Stimulated activated CD4-positive, alpha-beta T cell treated with anti-CD3 and anti-CD28 coated beads, TNF-alpha, amount 100 ng/mL, for 48 hours (primary cell): ENCODE measurements around the gene NBEAL2.

Source experiments
- DNase-seq, 3 donors: peaks; one replicate each; pipeline ENCODE4 v3.0.0-alpha.2; 2020; ENCODE audit warnings: low read depth in 3 of 3

Gene NBEAL2

DNA sequence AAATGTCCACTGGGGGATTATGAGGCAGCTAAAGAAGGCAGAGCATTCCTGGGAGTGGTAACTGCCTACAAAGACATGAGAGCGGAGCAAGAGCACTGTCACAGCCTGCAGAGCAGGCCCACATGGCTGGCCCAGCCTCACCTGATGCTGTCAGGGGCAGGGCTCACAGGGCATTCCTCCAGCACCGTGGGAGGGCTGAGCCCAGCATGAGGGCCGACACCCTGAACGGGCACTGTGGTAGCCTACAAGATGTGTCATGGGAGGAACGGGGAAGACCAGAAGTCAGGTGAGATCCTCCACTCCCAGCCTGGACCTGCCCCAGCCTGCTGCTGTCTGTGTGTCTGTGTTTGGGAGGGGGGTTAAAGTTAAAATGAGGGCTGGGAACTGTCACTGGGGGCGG, 33.0 kb upstream of the NBEAL2 start:
- no peak for DNase-seq

DNA sequence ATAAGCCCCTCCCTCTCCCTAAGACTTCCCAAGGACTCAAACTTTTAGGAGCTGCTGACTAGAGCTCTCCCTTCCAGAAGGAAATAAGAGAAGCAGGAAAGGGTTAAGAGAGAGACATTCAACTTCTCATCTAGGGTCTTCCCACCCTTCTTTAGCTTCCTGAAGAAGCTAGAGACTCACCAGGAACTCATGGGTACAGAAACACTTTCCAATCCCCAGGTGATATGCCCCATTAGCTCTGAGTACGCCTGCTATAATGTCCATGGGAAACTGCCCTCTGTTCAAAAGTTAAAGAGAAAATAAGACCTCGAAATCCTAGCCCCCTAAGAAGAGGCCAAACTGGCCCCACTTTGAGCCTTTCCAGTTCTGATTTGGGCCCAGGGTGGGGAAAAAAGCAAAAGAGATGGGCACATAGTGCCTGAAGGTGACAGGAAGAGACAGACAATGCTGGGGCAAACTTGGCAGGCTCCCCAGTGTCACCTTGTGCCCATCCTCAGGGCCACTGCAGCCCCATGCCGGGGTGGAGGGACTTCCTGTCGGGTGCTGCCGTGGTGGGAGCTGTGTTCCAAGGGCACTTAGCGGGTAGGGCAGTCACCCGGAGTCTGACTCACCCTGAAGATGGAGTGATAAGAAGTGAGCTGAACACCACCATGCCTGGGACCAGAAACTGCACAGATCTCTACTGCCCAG, 32.5 kb upstream of the NBEAL2 start:
- DNase-seq = peak; percentile 28 to 51 (median 44)

GRCh38 chr3:46947546-46947901, 31.9 kb upstream of the NBEAL2 start:
- no peak for DNase-seq

DNA sequence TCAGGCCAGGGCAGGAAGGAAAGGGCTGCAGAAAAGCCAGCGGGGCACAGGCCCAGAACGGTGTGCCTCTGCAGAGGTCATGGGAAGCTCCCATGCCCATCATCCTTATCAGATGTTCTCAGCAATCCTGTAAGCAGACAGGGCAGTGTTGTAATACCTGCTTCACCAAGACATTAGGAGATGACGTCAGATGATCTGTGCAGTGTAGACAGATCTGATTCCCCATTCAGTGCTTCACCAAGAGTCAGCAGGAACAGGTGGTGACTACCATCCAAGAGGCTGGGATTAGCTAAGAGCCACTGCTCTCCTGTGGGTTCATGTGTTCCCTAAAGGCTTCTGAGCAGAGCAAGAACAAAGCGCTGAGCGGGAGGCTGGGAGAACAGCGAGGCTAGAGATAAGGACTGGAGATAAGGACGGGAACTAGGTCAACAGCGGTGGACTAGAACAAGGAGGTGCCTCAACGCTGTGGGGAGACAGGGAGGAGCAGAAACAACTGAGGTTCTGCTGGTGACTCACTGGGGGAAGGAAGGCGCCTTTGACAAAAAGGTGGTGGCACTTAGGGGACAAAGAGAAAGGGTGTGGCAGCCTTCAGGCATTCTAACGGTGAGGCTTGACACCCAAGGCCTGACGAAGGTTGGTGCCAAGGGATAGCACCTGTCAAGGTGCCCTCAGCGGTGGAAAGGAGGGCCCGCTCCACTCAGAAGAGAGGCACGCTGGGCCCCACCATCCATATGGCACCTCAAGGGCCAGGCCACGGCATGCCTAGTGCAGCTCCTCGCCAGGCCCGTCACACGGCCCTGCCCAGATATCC, 31.3 kb upstream of the NBEAL2 start:
- DNase-seq = peak; percentile 31 to 45 (median 42)

- DNase-seq = no peak
Measured at GRCh38 chr3:46948830-46949671, 30.4 kb upstream of the NBEAL2 start.

DNA sequence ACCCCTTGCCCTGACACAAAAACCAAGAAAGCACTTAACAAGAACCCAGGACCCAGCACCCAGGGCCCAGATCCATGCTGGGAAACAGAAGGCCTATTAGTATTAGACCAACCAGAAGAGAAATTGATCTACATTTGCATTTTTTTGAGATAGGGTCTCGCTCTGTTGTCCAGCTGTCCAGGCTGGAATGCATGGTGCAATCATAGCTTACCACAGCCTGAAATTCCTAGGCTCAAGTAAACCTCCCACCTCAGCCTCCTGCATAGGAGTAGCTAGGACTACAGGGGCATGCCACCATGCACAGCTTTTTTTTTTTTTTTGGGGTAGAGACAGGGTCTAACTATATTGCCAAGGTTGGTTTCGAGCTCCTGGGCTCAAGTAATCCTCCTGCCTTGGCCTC, 29.3 kb upstream of the NBEAL2 start:
- no peak for DNase-seq

- no peak for DNase-seq
Measured at GRCh38 chr3:46950650-46951241, 28.7 kb upstream of the NBEAL2 start.

DNA sequence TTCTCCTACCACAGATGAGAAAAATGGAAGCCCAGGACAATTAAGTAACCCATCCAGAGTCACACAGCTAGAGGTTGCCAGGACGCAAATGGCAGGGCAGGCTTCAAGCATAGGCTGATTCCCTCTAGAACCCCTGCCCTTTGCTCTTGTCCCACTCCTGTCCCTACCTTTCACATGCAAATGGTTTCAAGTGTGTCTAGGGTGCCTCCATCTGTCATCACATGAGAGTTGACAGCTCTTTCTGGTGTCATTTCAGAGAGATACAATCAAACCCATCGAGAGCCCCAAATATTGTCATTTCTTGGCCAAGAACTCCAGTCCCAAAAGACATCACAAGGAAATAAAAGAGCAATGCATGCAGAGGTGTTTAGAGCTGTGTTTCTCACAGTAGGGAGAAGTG, 26.7 kb upstream of the NBEAL2 start:
- DNase-seq = no peak

DNA sequence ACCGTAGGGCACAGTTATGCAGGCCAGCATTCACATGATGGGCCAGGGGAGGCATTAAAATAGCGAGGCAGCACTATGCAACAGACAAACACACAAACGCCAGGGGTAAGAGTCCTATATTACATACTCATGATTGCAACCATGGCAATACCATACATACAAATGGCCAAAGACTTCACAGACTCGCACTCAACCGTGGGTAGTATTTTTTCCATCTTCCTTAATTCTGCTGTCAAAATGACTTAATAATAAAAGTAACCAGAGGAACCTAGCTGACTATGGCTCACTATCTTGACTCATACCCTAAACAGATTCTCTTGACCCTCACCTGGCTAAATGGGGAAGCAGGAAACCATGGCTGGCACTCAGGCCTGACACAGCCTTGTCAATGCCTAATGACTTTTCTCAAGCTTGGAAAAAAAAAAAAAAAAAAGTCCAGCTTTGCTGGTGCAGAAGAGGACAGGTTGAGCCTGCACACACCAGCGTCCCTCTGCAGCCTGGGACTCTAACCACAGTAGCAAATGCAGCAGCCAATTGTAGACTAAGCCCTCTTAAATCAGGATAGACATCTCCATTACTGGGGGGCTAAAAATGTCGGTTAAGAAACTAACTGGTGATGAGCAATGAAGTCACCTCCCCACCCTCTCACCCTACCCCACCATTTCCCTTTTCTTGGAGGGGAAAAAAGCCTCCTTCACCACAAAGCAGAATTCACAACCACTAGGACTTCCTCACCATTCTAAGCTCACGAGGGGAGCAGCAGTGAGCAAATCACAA, 26.0 kb upstream of the NBEAL2 start:
- no peak for DNase-seq

- no peak for DNase-seq
Measured at GRCh38 chr3:46954178-46954577, 25.3 kb upstream of the NBEAL2 start.

DNA sequence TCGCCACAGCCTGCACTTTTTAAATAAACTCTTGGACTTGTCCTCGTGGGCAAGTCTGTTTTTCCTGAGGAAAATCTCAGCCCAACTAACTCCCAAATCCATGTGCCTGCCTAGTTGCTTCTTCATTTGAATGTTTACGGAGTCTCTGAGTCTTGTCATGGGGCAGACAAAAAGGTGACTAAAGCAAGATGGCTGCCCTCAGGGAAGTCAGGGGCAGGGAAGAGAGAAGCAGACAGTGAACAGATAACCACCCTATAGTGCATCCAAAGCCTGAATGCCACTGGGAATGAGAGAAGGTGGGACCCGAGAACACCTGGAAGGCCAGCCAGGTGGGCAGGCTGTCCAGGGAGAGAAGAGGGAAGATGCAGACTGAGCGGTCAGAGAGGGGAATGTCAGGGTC, 24.3 kb upstream of the NBEAL2 start:
- no peak for DNase-seq

- DNase-seq = no peak
Measured at GRCh38 chr3:46955801-46956259, 23.6 kb upstream of the NBEAL2 start.

GRCh38 chr3:46957092-46957820, 22.2 kb upstream of the NBEAL2 start:
- DNase-seq = no peak

GRCh38 chr3:46958467-46959160, 20.9 kb upstream of the NBEAL2 start:
- DNase-seq = no peak

DNA sequence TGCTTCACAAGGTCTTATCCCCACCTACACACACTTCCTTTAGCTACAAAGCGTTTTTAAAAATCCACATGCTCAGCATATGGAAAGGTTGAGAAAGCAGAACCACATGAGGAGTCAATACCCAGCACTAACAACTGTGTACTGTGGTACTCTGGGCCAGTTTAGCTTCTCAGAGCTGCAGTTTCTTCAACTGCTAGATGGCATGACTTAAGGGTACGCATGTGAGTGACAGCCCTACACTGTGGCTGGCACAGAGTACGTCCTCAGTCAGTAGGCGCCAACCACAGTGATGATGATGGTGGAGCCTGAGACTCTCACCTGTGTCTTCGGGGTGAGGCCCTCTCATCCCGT, 20.3 kb upstream of the NBEAL2 start:
- no peak for DNase-seq

GRCh38 chr3:46960081-46960701, 19.3 kb upstream of the NBEAL2 start:
- DNase-seq = no peak

GRCh38 chr3:46960835-46961234, 18.6 kb upstream of the NBEAL2 start:
- DNase-seq = no peak

DNA sequence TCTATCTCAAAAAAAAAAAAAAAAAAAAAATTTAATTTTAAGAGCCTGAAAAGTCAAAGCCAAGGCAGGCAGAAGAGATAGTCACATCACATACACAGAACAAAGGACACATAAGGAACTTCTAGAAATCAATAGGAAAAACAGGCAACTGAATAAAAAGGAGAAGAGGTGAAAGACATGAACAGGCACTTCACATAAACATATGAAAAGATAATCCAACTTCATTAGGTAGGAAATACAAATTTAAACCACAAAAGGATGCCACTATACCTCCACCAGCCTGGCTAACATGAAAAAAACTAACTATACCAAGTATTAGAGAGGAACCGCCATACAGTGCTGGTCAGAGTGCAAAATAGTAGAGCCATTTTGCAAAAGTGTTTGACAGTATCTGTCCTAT, 17.0 kb upstream of the NBEAL2 start:
- DNase-seq = no peak

GRCh38 chr3:46962990-46963389, 16.5 kb upstream of the NBEAL2 start:
- DNase-seq = no peak
